ENCODE measurements around the gene NOS1AP.

Gene NOS1AP

GRCh38 chr1:162233937-162234336 lies 164.4 kb downstream of the NOS1AP start:
- no peak for DNase-seq (ENCODE audit: low read depth, low spot score)
- no peak overlapping the region for H3K27ac ChIP-seq

- DNase-seq (ENCODE audit: low read depth, low spot score) = no peak
Observed at GRCh38 chr1:162234571-162234970, 165.1 kb downstream of the NOS1AP start.

GRCh38 chr1:162235241-162235800 lies 165.8 kb downstream of the NOS1AP start:
- no peak overlapping the region for H3K27ac ChIP-seq

More at GRCh38 chr1:162234571-162234970, 165.1 kb downstream of the NOS1AP start:
- H3K27ac ChIP-seq = no peak overlapping the region

GRCh38 chr1:162236201-162236600 lies 166.7 kb downstream of the NOS1AP start:
- DNase-seq (ENCODE audit: low read depth, low spot score) = no peak
- H3K27ac ChIP-seq = no peak overlapping the region

More at GRCh38 chr1:162235241-162235800, 165.8 kb downstream of the NOS1AP start:
- no peak for DNase-seq (ENCODE audit: low read depth, low spot score)

GRCh38 chr1:162236618-162237017 lies 167.1 kb downstream of the NOS1AP start:
- H3K27ac ChIP-seq = no peak overlapping the region
- DNase-seq (ENCODE audit: low read depth, low spot score) = no peak

GRCh38 chr1:162240577-162240976 lies 171.1 kb downstream of the NOS1AP start:
- DNase-seq (ENCODE audit: low read depth, low spot score) = no peak
- H3K27ac ChIP-seq = no peak overlapping the region

GRCh38 chr1:162242804-162243203 lies 173.3 kb downstream of the NOS1AP start:
- DNase-seq (ENCODE audit: low read depth, low spot score) = no peak
- H3K27ac ChIP-seq = no peak overlapping the region

- H3K27ac ChIP-seq = no peak overlapping the region
- DNase-seq (ENCODE audit: low read depth, low spot score) = no peak
Observed at GRCh38 chr1:162248854-162249535, 179.5 kb downstream of the NOS1AP start.

- no peak for DNase-seq (ENCODE audit: low read depth, low spot score)
- no peak overlapping the region for H3K27ac ChIP-seq
Observed at GRCh38 chr1:162250004-162250730, 180.7 kb downstream of the NOS1AP start.

GRCh38 chr1:162251102-162251501 lies 181.6 kb downstream of the NOS1AP start:
- no peak for DNase-seq (ENCODE audit: low read depth, low spot score)
- H3K27ac ChIP-seq = no peak overlapping the region

GRCh38 chr1:162252214-162252613 lies 182.7 kb downstream of the NOS1AP start:
- no peak overlapping the region for H3K27ac ChIP-seq
- DNase-seq (ENCODE audit: low read depth, low spot score) = no peak

- H3K27ac ChIP-seq = no peak overlapping the region
- no peak for DNase-seq (ENCODE audit: low read depth, low spot score)
Observed at GRCh38 chr1:162253790-162254189, 184.3 kb downstream of the NOS1AP start.

- DNase-seq (ENCODE audit: low read depth, low spot score) = no peak
- H3K27ac ChIP-seq = no peak overlapping the region
Observed at GRCh38 chr1:162256287-162256686, 186.8 kb downstream of the NOS1AP start.

GRCh38 chr1:162258394-162258793 lies 188.9 kb downstream of the NOS1AP start:
- DNase-seq (ENCODE audit: low read depth, low spot score) = no peak
- H3K27ac ChIP-seq = no peak overlapping the region

GRCh38 chr1:162259894-162260455 lies 190.5 kb downstream of the NOS1AP start:
- no peak for DNase-seq (ENCODE audit: low read depth, low spot score)
- no peak overlapping the region for H3K27ac ChIP-seq

GRCh38 chr1:162264108-162264507 lies 194.6 kb downstream of the NOS1AP start:
- no peak for DNase-seq (ENCODE audit: low read depth, low spot score)
- no peak overlapping the region for H3K27ac ChIP-seq

- no peak for DNase-seq (ENCODE audit: low read depth, low spot score)
- H3K27ac ChIP-seq = no peak overlapping the region
Observed at GRCh38 chr1:162265983-162266382, 196.5 kb downstream of the NOS1AP start.

- DNase-seq (ENCODE audit: low read depth, low spot score) = no peak
- H3K27ac ChIP-seq = no peak overlapping the region
Observed at GRCh38 chr1:162270016-162270770, 200.7 kb downstream of the NOS1AP start.

- no peak for DNase-seq (ENCODE audit: low read depth, low spot score)
- H3K27ac ChIP-seq = no peak overlapping the region
Observed at GRCh38 chr1:162271972-162272371, 202.5 kb downstream of the NOS1AP start.

GRCh38 chr1:162272419-162272818 lies 202.9 kb downstream of the NOS1AP start:
- H3K27ac ChIP-seq = no peak overlapping the region
- no peak for DNase-seq (ENCODE audit: low read depth, low spot score)

Data from epithelial cell of prostate (primary cell).